Right lobe of liver (tissue), 6 donors: ENCODE data around the gene TGFBI. TPM values are rescaled to one million over a fixed set of nuclear protein-coding genes. Genes with fewer than 3 reads are reported as not detected.

ENCODE experiments used
- ATAC-seq, 4 donors: fragments of 200-7000 bp; cut with Tn5 transposase; one replicate each; pipeline ENCODE4 v1.9.1; 2020; ENCODE audit warnings: mild to moderate bottlenecking in 4 of 4, moderate library complexity in 4 of 4
- DNase-seq, 3 donors: peaks; one replicate each; pipeline ENCODE4 v3.0.0-alpha.2; 2020
- H3K27ac ChIP-seq, 3 donors: fragments of 200-600 bp; one replicate each; pipeline ENCODE4 v1.8.0; 2022
- H3K27me3 ChIP-seq, 2 donors: fragments of 200-600 bp; one replicate each; pipeline ENCODE4 v1.8.0; 2022
- H3K36me3 ChIP-seq, 4 donors: fragments of 200-600 bp; sonication (generic) in 1 of 4; one replicate each; pipeline versions ENCODE4 v1.5.1 to v1.8.0; 2017 to 2022; ENCODE audit warnings: control low read depth in 1 of 4
- H3K4me1 ChIP-seq, 4 donors: fragments of 200-600 bp; sonication (generic) in 1 of 4; one replicate each; pipeline versions ENCODE4 v1.5.1 to v1.8.0; 2017 to 2022; ENCODE audit warnings: control low read depth in 1 of 4
- H3K4me3 ChIP-seq, 3 donors: fragments of 200-600 bp; one replicate each; pipeline ENCODE4 v1.8.0; 2022
- H3K9me3 ChIP-seq, 4 donors: fragments of 200-600 bp; sonication (generic) in 1 of 4; one replicate each; pipeline versions ENCODE4 v1.5.1 to v1.8.0; 2017 to 2022; ENCODE audit warnings: control low read depth in 1 of 4
- CTCF ChIP-seq, 4 donors: fragments of 200-600 bp in 3 of 4; fragments of 450-650 bp in 1 of 4; IDR thresholded peaks; one replicate each; pipeline versions ENCODE4 v1.5.1 to v1.8.0; 2016 to 2022; ENCODE audit warnings: antibody characterized with exemption in 4 of 4, mild to moderate bottlenecking in 2 of 4
- POLR2A ChIP-seq: fragments of 450-650 bp; IDR thresholded peaks from one replicate; pipeline ENCODE4 v1.6.1; 2017; ENCODE audit warnings: antibody characterized with exemption, mild to moderate bottlenecking
- WGBS: methylation state at CpG from one replicate; pipeline ENCODE4 v1.1.6; 2018; ENCODE audit warnings: low coverage, low lambda C conversion rate; ENCODE audit not compliant: insufficient coverage; ENCODE audit errors: missing lambda C conversion rate; 5-methylcytosine and 5-hydroxymethylcytosine counted together
- intact Hi-C, 2 donors: fragments of 100-400 bp; cut with DNase I; formaldehyde crosslinking; loops; one replicate each; pipeline versions ENCODE4 v1.11.2 to v1.14.1; 2022
- total RNA-seq, 6 experiments: library from RNA; depleted of rRNA in 2 of 6; stranded (reverse); fragments of >200 nt in 2 of 6; fragmentation: NEBNext Ultra II Directional in 3 of 6; extraction: Animal tissue kit (Norgen Biotek cat#: 25700) in 3 of 6; gene quantifications; one replicate each; pipeline versions ENCODE4 v1.1.0 to v1.2.4, GENCODE V29; 2016 to 2023
- donor health status: DM: no; HTN: yes; CAD: no.
- donor health status: DM: no; HTN: no; CAD: no.
- donor health status: DM: no; HTN: no; CAD: no.
- donor health status: DM: no; HTN: yes; CAD: no.
- donor health status: DM: no; HTN: yes; CAD: no.

The TGFBI gene
- total RNA-seq, 6 experiments from 2014 or later, result 30.7 to 143 (median 87.2) TPM

GRCh38 chr5:136104306-136104965 is 75.6 kb downstream of the TGFBI start:
- Histone ChIP-seq H3K36me3 (no peaks in the 10 kb centered on the region), H3K27me3 (no peaks in the 10 kb centered on the region), H3K4me3 (no peak overlapping the region), H3K27ac (no peak overlapping the region), H3K4me1 (peaks cover 0 to 6% (median 3%) of the 10 kb centered on the region in 4 donors), H3K9me3 (no peaks in the 10 kb centered on the region)
- TF ChIP-seq CTCF (IDR thresholded peaks at IDR 0.05), result no peak
- TF ChIP-seq POLR2A, result no peak
- DNase-seq, result no peak
- intact Hi-C loops, result no loop called here
- ATAC-seq, result peak; percentile 8 to 57 (median 30)
- 45% methylated on average over 7 of the region's 8 CpGs for WGBS

- H3K27me3 ChIP-seq, result no peaks in the 10 kb centered on the region
- WGBS, result 95% methylated on average over 5 of the region's 6 CpGs
- H3K9me3 ChIP-seq, result no peaks in the 10 kb centered on the region
- TF ChIP-seq POLR2A (no peak), CTCF (IDR thresholded peaks at IDR 0.05) (no peak)
- intact Hi-C loops, result no loop called here
- H3K36me3 ChIP-seq, result no peaks in the 10 kb centered on the region
- H3K4me1 ChIP-seq, result peaks cover 0 to 6% (median 3%) of the 10 kb centered on the region in 4 donors
- H3K27ac ChIP-seq, result peak overlapping the region in 1 of 3 donors; percentile 10
- DNase-seq, result no peak
- no peak overlapping the region for H3K4me3 ChIP-seq
- ATAC-seq, result no peak
These were observed 77.7 kb downstream of the TGFBI start for GRCh38 chr5:136106351-136107031.

GRCh38 chr5:136108180-136108611 is 79.4 kb downstream of the TGFBI start:
- WGBS, result 89% methylated on average over 2 of the region's 2 CpGs
- Histone ChIP-seq H3K27ac (peak overlapping the region in 1 of 3 donors; percentile 51), H3K9me3 (no peaks in the 10 kb centered on the region), H3K4me1 (peaks cover 0 to 6% (median 3%) of the 10 kb centered on the region in 4 donors), H3K27me3 (no peaks in the 10 kb centered on the region), H3K4me3 (no peak overlapping the region), H3K36me3 (no peaks in the 10 kb centered on the region)
- TF ChIP-seq CTCF (IDR thresholded peaks at IDR 0.05) (no peak), POLR2A (no peak)
- DNase-seq (no peak), ATAC-seq (no peak)
- intact Hi-C loops, result no loop called here

GRCh38 chr5:136108766-136109165 is 80.0 kb downstream of the TGFBI start:
- no peak for ATAC-seq
- H3K27ac ChIP-seq, result no peak overlapping the region
- DNase-seq, result no peak
- H3K9me3 ChIP-seq, result no peaks in the 10 kb centered on the region
- peaks cover 0 to 6% (median 3%) of the 10 kb centered on the region in 4 donors for H3K4me1 ChIP-seq
- H3K4me3 ChIP-seq, result no peak overlapping the region
- H3K36me3 ChIP-seq, result no peaks in the 10 kb centered on the region
- H3K27me3 ChIP-seq, result no peaks in the 10 kb centered on the region
- TF ChIP-seq CTCF (IDR thresholded peaks at IDR 0.05) (no peak), POLR2A (no peak)
- intact Hi-C loops, result no loop called here
- no CpG with 5 or more reads among the region's 1 CpG for WGBS
